ENCODE results near the gene PROZ. TPM values are rescaled to one million over a fixed set of nuclear protein-coding genes. Genes with fewer than 3 reads are reported as not detected.

PROZ gene
- total RNA-seq, 1 donor from 2014 or later, result not detected

GRCh38 chr13:113203507-113204377 lies 45.3 kb downstream of the PROZ start:
- peaks cover 44% of the 10 kb centered on the region for H3K4me1 Mint-ChIP-seq
- intact Hi-C loops (cut with micrococcal nuclease), result no loop called here
- POLR2A ChIA-PET, result no interaction called here
- CTCF ChIA-PET, result no interaction called here
- no peak for DNase-seq
- H3K27ac Mint-ChIP-seq, result no peak overlapping the region
- no peaks in the 10 kb centered on the region for H3K27me3 Mint-ChIP-seq
- no peak overlapping the region for H3K4me3 Mint-ChIP-seq
- no peaks in the 10 kb centered on the region for H3K9me3 Mint-ChIP-seq
- peaks cover 50% of the 10 kb centered on the region for H3K36me3 Mint-ChIP-seq (ENCODE audit: low read depth)
- no peak for TF ChIP-seq CTCF (IDR thresholded peaks at IDR 0.05)
- no peak for ATAC-seq (ENCODE audit: low read depth)

- ChIA-PET POLR2A (no interaction called here), CTCF (no interaction called here)
- Mint-ChIP-seq H3K36me3 (ENCODE audit: low read depth) (peaks cover 44% of the 10 kb centered on the region), H3K27ac (no peak overlapping the region), H3K4me3 (no peak overlapping the region), H3K27me3 (no peaks in the 10 kb centered on the region), H3K9me3 (no peaks in the 10 kb centered on the region), H3K4me1 (peaks cover 44% of the 10 kb centered on the region)
- no peak for ATAC-seq (ENCODE audit: low read depth)
- TF ChIP-seq CTCF (IDR thresholded peaks at IDR 0.05), result no peak
- no peak for DNase-seq
- intact Hi-C loops (cut with micrococcal nuclease), result no loop called here
These were observed 45.9 kb downstream of the PROZ start for GRCh38 chr13:113204378-113204734.

GRCh38 chr13:113205428-113205931 lies 47.0 kb downstream of the PROZ start:
- H3K27ac Mint-ChIP-seq, result no peak overlapping the region
- ChIA-PET POLR2A (no interaction called here), CTCF (no interaction called here)
- intact Hi-C loops (cut with micrococcal nuclease), result loop anchor here (5.0 kb wide), 2 partner anchors 247 to 263 kb away; partner anchors contain the start of gene ADPRHL1
- peak overlapping the region; percentile 36 for H3K4me3 Mint-ChIP-seq
- H3K9me3 Mint-ChIP-seq, result no peaks in the 10 kb centered on the region
- H3K36me3 Mint-ChIP-seq (ENCODE audit: low read depth), result peaks cover 33% of the 10 kb centered on the region
- DNase-seq, result no peak
- ATAC-seq (ENCODE audit: low read depth), result no peak
- no peaks in the 10 kb centered on the region for H3K27me3 Mint-ChIP-seq
- H3K4me1 Mint-ChIP-seq, result peaks cover 49% of the 10 kb centered on the region
- no peak for TF ChIP-seq CTCF (IDR thresholded peaks at IDR 0.05)

- peaks cover 43% of the 10 kb centered on the region for H3K36me3 Mint-ChIP-seq (ENCODE audit: low read depth)
- intact Hi-C loops (cut with micrococcal nuclease), result loop anchor here (5.0 kb wide), 2 partner anchors 245 to 265 kb away; partner anchors contain the start of gene ADPRHL1
- CTCF ChIA-PET, result no interaction called here
- POLR2A ChIA-PET, result no interaction called here
- DNase-seq (no peak), ATAC-seq (ENCODE audit: low read depth) (no peak)
- no peaks in the 10 kb centered on the region for H3K27me3 Mint-ChIP-seq
- no peak for TF ChIP-seq CTCF (IDR thresholded peaks at IDR 0.05)
- no peaks in the 10 kb centered on the region for H3K9me3 Mint-ChIP-seq
- peaks cover 63% of the 10 kb centered on the region for H3K4me1 Mint-ChIP-seq
- peak overlapping the region; percentile 79 for H3K27ac Mint-ChIP-seq
- peak overlapping the region; percentile 89 for H3K4me3 Mint-ChIP-seq
These were observed 49.0 kb downstream of the PROZ start for GRCh38 chr13:113207460-113207859.

GRCh38 chr13:113207890-113208420 lies 49.5 kb downstream of the PROZ start:
- peaks cover 39% of the 10 kb centered on the region for H3K36me3 Mint-ChIP-seq (ENCODE audit: low read depth)
- no peak for TF ChIP-seq CTCF (IDR thresholded peaks at IDR 0.05)
- CTCF ChIA-PET, result interaction anchor here (2.4 kb wide), 1 partner anchor 265 kb away, joined by 7 read pairs; no protein-coding TSS in a partner anchor

More at GRCh38 chr13:113207890-113208420, 49.5 kb downstream of the PROZ start:
- no peak for DNase-seq
- no peaks in the 10 kb centered on the region for H3K9me3 Mint-ChIP-seq
- no peaks in the 10 kb centered on the region for H3K27me3 Mint-ChIP-seq
- intact Hi-C loops (cut with micrococcal nuclease), result loop anchor here (1.0 to 5.0 kb wide), 7 partner anchors 55 to 619 kb away; partner anchors contain the start of genes ADPRHL1, DCUN1D2, MCF2L and TUBGCP3
- peak overlapping the region; percentile 89 for H3K4me3 Mint-ChIP-seq
- peak; percentile 10 for ATAC-seq (ENCODE audit: low read depth)
- peak overlapping the region; percentile 79 for H3K27ac Mint-ChIP-seq
- POLR2A ChIA-PET, result interaction anchor here (0.6 to 2.6 kb wide), 9 partner anchors 16 to 334 kb away, joined by 3 to 40 read pairs (median 4); partner anchors contain the start of genes DCUN1D2 and LAMP1
- peaks cover 62% of the 10 kb centered on the region for H3K4me1 Mint-ChIP-seq

Measured in activated B cell treated with CpG ODN at 0.5 μM for 24 hours (primary cell).